ENCODE results near the gene RWDD3.
A peak's percentile ranks its signal among the peaks of the same experiment; 100 is the strongest.

Gene RWDD3

DNA sequence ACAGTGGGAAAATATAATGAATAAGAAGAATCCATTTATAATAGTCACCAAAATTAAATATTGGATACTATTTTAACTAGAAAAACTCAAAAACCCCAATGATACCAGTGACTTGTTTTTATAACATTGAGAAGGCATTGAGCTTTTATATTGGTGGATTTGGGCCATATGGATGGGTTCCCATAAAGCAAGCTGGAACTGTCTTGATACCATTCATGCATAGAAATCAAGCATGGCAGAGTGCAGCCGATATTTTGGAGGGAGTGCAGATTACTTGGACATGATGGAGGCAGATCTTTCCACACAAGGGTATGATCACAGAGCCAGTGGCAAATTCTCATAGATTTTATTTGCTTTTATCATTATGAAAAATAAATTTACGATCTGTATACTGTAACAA lies 3.8 kb upstream of the RWDD3 start:
- DNase-seq, result no peak

DNA sequence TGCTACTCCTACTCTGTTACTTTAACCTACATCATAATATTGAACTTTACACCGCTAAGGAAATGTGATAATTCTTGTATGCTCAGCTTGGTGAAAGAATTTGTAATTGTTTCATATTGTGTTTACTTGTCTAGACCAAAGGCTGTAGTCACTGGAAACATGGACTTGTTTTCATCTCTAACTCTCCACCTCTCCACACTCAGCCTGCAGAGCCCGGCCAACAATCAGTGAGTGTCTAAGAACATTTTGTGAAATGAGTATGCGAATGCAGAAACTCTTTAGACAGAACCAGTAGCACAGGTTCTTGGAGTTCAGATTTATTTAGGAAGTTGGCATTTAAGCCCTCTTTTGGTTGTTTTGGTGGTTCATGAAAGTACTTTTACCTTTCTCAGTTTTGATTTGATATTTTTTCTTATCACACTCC lies 3.2 kb upstream of the RWDD3 start:
- DNase-seq, result no peak

GRCh38 chr1:95232646-95233318 lies 1.2 kb upstream of the RWDD3 start:
- no peak for DNase-seq

- DNase-seq, result peak; percentile 17
These were observed 682 bp upstream of the RWDD3 start for GRCh38 chr1:95233319-95233736.

DNA sequence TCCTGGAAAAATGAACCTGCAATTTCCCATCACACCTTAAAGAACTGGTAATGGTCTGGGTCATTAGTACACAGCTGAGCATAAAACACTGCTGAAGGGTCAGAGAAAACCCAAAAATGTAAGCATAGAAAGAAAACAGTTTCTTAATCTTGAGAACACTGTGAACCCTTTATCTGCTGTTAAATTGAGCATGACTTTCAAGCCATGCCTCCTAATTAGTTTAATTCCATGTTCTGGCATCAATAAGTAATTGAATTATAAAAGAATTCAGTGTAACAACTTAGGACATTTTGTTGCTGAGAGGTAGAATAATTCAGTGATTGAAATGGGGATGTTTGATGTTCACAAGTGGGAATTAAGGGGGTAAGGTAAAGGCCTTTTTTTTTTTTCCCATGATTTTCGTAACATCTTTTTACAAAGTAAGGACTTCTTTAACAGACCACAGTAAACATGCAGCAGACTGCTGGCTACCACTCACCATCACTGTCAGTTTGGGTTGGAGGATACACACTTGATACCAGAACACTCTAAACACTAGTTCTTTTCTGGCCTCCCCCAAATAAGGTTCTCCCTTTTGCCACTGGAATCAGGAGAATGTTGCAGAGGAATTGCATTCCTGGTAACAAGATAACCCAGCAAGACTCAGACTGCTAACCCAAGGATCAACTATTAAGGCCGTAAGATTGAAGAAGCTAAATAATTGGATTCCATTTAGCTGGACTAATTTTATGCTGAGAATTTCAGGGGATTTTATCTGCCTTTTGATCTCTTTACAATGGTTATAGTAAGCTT lies 3.0 kb downstream of the RWDD3 start:
- peak; percentile 37 for DNase-seq

GRCh38 chr1:95237981-95238703 lies 4.1 kb downstream of the RWDD3 start:
- no peak for DNase-seq

DNA sequence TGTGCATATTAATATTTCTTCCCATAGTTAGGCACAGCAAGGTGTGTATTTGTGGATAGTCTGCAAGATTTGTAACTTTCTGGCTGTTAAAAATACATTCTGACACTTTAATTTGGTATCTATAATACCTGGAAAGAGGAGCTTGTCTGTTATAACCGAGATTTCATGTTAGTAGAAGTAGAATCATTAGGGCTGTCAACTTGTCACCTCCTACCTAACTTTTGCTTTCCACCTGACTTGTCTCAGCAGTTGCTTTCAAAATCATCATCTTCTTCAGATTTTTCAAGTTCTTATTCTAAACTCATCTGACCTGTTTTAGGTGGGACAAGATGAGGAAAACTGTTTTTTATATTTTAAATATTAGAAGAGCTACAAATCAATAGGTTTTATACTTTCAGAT lies 11.0 kb downstream of the RWDD3 start:
- DNase-seq, result no peak

DNA sequence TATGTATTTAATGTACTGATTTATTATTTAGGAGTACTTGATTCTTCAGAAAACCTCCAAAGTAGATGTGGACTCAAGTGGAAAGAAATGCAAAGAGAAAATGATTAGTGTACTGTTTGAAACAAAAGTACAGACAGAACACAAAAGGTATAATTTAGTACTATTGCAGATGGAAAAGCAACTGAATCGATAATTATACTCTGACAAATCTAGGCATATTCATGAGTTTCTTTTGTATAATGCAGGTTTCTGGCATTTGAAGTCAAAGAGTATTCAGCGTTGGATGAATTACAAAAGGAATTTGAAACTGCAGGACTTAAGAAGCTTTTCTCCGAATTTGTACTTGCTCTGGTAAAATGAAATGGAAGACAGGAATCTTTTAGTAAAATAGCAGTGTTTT lies 12.5 kb downstream of the RWDD3 start:
- DNase-seq, result no peak

- DNase-seq, result no peak
These were observed 13.6 kb downstream of the RWDD3 start for GRCh38 chr1:95247607-95248006.

DNA sequence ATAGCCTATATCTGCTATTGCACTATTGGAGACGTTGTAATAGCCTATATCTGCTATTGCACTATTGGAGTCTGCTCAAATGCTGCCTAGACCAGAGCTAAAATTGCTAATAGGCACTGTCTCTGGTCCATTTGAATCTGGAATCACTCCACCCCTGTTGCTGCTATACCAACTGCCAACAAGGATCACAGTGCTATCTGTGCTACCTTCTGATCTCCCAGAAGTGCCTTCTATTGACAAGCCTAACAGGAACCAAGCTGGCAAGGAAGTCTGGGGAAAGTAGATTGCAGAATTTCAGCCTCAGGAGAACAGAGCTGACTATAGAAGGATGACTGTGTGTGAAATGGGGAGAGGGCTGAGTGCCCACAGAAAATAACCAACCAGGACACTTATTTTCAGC lies 15.9 kb downstream of the RWDD3 start:
- DNase-seq, result no peak

DNA sequence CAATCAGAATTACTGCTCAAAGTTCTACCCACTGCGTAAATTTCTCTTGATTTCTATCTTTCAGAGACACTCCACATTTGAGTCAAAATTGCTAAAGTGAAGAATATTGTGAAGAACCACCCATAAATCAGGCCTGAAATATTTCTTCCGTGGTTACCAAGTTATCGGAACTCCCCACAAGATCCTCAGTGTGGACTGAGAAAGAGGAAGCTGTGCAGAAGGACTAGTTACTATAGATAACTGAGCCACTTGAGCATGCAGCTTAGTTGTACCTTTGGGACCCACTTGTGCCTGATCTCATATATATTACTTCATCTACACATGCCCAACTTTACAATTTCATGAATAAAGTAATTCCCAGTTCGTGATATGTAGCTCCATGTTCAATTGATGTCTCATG lies 18.4 kb downstream of the RWDD3 start:
- no peak for DNase-seq

DNA sequence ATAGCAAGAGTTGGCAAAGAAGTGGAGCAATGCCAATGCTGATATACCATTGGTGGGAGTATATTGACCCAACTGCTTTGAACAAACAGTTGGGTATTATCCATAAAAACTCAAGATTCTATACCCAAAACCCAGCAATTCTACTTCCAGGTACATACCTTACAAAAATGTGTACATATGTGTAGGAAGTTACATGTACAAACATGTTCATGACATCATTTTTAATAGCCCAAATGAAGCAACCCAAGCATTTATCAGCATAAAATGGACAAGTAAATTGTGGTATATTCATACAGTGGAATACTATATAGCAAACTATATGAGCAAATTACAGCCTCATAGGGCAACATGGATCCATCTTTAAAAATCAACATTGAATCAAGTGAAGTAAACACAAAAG lies 20.9 kb downstream of the RWDD3 start:
- no peak for DNase-seq

- no peak for DNase-seq
These were observed 21.8 kb downstream of the RWDD3 start for GRCh38 chr1:95255826-95256225.

DNA sequence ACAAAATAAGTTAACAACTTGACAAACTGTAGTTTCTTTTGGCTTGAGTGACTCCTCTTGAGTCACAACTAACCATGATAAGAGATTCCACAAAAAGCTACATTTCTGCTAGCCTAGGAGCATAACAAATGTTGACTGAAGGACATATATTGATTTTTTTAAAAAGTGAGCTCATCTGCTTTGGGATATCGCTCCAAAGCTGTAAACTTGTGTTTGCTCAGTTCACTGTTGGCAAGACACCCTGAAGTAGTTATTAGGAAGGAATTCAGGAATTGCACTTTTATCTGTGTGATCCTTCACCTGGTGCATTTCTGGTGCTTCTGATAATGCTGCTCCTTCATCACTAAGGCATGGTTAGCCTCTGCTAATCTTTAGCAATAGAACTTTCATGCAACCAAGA lies 23.7 kb downstream of the RWDD3 start:
- no peak for DNase-seq

DNA sequence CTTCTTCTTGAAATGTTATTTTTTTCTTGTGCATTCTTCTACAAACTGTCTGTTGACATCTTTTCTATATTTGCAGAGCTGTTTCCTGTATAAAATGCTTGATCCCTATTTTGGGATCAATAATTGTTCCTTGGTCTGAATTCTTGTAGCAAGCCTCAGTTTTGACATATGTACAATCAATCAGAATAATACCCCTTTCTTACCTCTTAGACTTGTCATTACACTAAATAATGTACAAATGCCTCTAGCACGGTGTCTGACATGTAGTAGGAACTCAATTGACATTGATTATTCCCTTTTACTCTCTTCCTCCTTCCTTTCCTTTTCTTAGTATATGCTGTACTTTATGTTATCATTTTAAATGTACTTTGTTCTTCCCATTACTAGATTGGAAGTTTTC lies 25.2 kb downstream of the RWDD3 start:
- no peak for DNase-seq

- DNase-seq, result no peak
These were observed 28.9 kb downstream of the RWDD3 start for GRCh38 chr1:95262913-95263312.

GRCh38 chr1:95263450-95263849 lies 29.4 kb downstream of the RWDD3 start:
- DNase-seq, result peak; percentile 13

DNA sequence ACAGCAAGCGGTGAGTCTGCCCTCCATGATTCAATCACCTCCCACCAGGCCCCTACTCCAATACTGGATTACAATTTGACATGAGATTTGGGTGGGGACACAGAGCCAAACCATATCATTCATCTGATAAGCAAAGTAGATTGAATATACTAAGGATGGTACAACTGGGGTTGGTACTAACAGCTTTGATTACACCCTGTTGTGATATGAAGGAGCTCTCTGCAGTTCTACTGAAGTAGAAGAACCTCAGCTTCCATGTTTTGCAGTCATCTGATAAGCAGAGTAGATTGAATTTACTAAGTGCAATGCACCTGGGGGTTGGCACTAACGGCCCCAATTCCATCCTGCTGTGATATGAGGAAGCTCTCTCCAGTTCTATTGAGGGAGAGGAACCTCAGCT lies 31.1 kb downstream of the RWDD3 start:
- DNase-seq, result no peak

DNA sequence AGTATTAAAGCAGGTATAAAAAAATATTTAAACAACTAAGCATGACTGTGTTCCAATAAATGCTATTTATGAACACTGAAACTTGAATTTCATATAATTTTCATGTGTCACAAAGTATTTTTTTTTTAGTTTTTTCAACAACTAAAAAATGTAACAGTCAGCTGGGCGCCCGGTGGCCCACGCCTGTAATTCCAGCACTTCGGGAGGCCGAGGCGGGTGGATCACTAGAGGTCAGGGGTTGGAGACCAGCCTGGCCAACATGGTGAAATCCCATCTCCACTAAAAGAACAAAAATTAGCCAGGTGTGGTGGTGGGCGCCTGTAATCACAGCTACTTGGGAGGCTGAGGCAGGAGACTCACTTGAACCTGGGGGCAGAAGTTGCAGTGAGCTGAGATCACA lies 42.4 kb downstream of the RWDD3 start:
- DNase-seq, result no peak

DNA sequence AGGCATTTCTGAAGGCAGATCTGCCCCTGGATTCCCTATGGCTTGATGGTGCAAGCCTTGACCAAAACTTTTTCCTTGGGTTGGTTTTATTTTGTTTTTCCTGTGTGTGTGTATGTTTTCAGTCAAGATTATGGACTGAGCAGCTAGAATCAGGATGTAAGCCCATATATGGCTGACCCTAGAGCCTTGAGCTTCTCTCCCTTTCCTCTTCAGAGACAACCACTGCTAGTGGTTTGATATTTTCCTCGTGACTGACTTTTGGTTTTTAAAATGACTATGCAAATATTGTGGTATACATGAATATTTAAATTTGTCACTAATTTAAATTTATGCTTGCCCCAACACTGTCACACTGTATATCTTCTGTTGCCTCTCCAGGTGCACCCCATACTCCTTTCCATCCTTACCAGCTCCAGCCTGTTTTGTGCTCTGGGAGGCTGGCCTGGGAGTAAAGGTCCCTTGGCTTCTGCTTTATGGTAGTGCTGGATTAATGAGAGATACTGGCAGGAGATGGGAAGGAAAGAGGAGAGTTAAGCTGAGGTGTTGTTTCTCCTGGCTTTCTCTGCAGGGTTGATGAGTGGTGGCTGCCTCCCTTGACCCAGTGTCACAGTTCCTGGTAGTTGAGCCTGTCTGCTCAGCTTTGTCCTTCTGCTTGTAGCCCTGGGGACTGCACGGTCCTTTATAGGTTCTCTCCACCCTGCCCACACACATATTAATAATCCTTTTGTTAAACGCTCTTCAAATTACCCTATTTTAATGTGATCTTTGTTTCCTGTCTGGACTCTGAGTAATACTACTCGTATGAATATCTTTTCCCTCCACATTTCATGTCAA lies 44.4 kb downstream of the RWDD3 start:
- DNase-seq, result no peak

GRCh38 chr1:95281781-95282517 lies 47.9 kb downstream of the RWDD3 start:
- DNase-seq, result no peak

DNA sequence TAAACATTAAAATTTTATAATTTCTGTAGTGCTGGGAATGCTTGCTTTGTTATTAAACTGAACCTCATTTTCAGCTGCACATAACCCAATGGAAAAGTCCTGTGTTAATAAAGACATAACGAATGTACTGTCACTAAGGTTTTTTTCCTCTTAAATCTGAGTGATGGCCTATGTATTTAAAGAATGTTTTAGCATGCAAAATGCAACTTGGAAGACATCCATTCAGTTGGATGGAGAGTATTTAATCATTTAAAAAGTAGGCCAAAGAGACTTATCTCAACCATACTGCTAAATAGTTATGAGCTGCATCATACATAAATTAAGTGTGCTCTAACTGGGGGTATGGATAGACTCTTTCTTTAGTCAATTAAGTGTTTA lies 48.5 kb downstream of the RWDD3 start:
- DNase-seq, result peak; percentile 69
